SK-N-SH (cell line): ENCODE data around the gene SEZ6. TPM values are rescaled to one million over a fixed set of nuclear protein-coding genes. Genes with fewer than 3 reads are reported as not detected.

Experiments
- CTCF ChIA-PET: fragments of 300-600, 350-600 bp; formaldehyde crosslinking; extraction: SDS; loops from one replicate; lab custom pipeline; 2021; lab: Yijun Ruan, JAX
- POLR2A ChIA-PET: fragments of 350-600 bp; sonication (Branson Sonifier 250); formaldehyde crosslinking; extraction: SDS; loops from one replicate; lab custom pipeline; 2020; ENCODE audit warnings: antibody characterized with exemption, inconsistent platforms; lab: Yijun Ruan, JAX
- DNase-seq: peaks from one replicate; pipeline ENCODE4 v3.0.0; 2012
- H2AFZ ChIP-seq: fragments of 200-600 bp; sonication (generic); 2 replicates; pipeline ENCODE4 v1.8.1; 2016; ENCODE audit warnings: antibody characterized with exemption, mild to moderate bottlenecking, low read depth
- H3F3A ChIP-seq: fragments of 200-600 bp; sonication (generic); replicated peaks from 2 replicates; pipeline ENCODE3; 2016; ENCODE audit warnings: antibody characterized with exemption, mild to moderate bottlenecking; ENCODE audit not compliant: insufficient read depth
- H3K27ac ChIP-seq, 2 experiments: fragments of 200-500 bp in 1 of 2; fragments of 200-600 bp in 1 of 2; sonication (Bioruptor generic) in 1 of 2; sonication (generic), shearing (Covaris generic) in 1 of 2; 2 replicates each; pipeline versions ENCODE4 v1.5.1 to v1.6.1; 2014 to 2016; ENCODE audit warnings: low read depth in 2 of 2, inconsistent platforms in 1 of 2, low read length in 1 of 2, mild to moderate bottlenecking in 1 of 2, mixed read lengths in 1 of 2
- H3K27me3 ChIP-seq: fragments of 200-600 bp; sonication (generic), shearing (Covaris generic); 2 replicates; pipeline ENCODE4 v1.6.1; 2016; ENCODE audit warnings: mixed run types; ENCODE audit not compliant: insufficient read depth
- H3K36me3 ChIP-seq, 2 experiments: fragments of 200-500 bp in 1 of 2; fragments of 200-600 bp in 1 of 2; sonication (Bioruptor generic) in 1 of 2; sonication (generic) in 1 of 2; replicated peaks in 1 of 2; 2 replicates each; pipeline versions ENCODE3 to v1.5.1; 2014 to 2016; ENCODE audit warnings: low read length in 1 of 2, mild to moderate bottlenecking in 1 of 2; ENCODE audit not compliant: insufficient read depth in 2 of 2, control insufficient read depth in 1 of 2
- H3K4me1 ChIP-seq, 2 experiments: fragments of 200-500 bp in 1 of 2; fragments of 200-600 bp in 1 of 2; sonication (Bioruptor generic) in 1 of 2; sonication (generic), shearing (Covaris generic) in 1 of 2; 2 replicates each; pipeline versions ENCODE4 v1.5.1 to v1.6.1; 2014 to 2016; ENCODE audit warnings: low read depth in 1 of 2, low read length in 1 of 2, mixed run types in 1 of 2; ENCODE audit not compliant: insufficient read depth in 2 of 2, control insufficient read depth in 1 of 2
- H3K4me2 ChIP-seq: fragments of 200-600 bp; sonication (generic), shearing (Covaris generic); 2 replicates; pipeline ENCODE4 v1.6.1; 2017; ENCODE audit warnings: mixed run types
- H3K4me3 ChIP-seq, 2 experiments: fragments of 200-500 bp in 1 of 2; fragments of 200-600 bp in 1 of 2; sonication (Bioruptor generic) in 1 of 2; sonication (generic), shearing (Covaris generic) in 1 of 2; 2 replicates each; pipeline versions ENCODE4 v1.5.1 to v1.8.1; 2014 to 2016; ENCODE audit warnings: low read depth in 2 of 2, inconsistent platforms in 1 of 2, low read length in 1 of 2, mild to moderate bottlenecking in 1 of 2, mixed read lengths in 1 of 2, moderate library complexity in 1 of 2
- H3K79me2 ChIP-seq: fragments of 200-600 bp; sonication (generic); 2 replicates; pipeline ENCODE4 v1.8.1; 2017; ENCODE audit warnings: mild to moderate bottlenecking; ENCODE audit not compliant: insufficient read depth
- H3K9ac ChIP-seq: fragments of 200-600 bp; sonication (generic); 2 replicates; pipeline ENCODE4 v1.6.1; 2017; ENCODE audit warnings: mixed run types
- H3K9me2 ChIP-seq: fragments of 200-600 bp; sonication (generic); 2 replicates; pipeline ENCODE4 v1.6.1; 2017; ENCODE audit warnings: mixed run types
- H3K9me3 ChIP-seq: fragments of 200-600 bp; sonication (generic); 2 replicates; pipeline ENCODE4 v1.6.1; 2017; ENCODE audit warnings: mixed run types, mild to moderate bottlenecking, moderate library complexity
- H4K20me1 ChIP-seq: fragments of 200-600 bp; sonication (generic); 2 replicates; pipeline ENCODE4 v1.6.1; 2017; ENCODE audit warnings: mild to moderate bottlenecking, mixed run types; ENCODE audit not compliant: insufficient read depth
- CHD2 ChIP-seq: fragments of 150-350 bp; IDR thresholded peaks from 2 replicates; pipeline ENCODE4 v1.6.1; 2018; ENCODE audit warnings: low read length; ENCODE audit not compliant: partially characterized antibody
- FOSL2 ChIP-seq: IDR thresholded peaks from 2 replicates; pipeline ENCODE4 v1.4.0; 2012; ENCODE audit warnings: low read depth, mild to moderate bottlenecking, moderate library complexity, borderline replicate concordance
- RAD21 ChIP-seq: IDR thresholded peaks from 2 replicates; pipeline ENCODE4 v1.6.1; 2012; ENCODE audit warnings: mild to moderate bottlenecking, low read length
- SIN3A ChIP-seq: IDR thresholded peaks from 2 replicates; pipeline ENCODE4 v1.6.1; 2012; ENCODE audit warnings: low read depth, mild to moderate bottlenecking, low read length, moderate library complexity, borderline replicate concordance
- SMC3 ChIP-seq: IDR thresholded peaks from 2 replicates; pipeline ENCODE4 v1.6.1; 2012; ENCODE audit warnings: low read depth, low read length, improper control_type of control experiment
- WGBS: methylation state at CpG from one replicate; pipeline ENCODE4 v1.1.6; 2017; ENCODE audit warnings: low lambda C conversion rate; 5-methylcytosine and 5-hydroxymethylcytosine counted together
- polyA plus RNA-seq, 3 experiments: library from polyadenylated mRNA; depleted of rRNA; stranded (reverse); fragments of >200 nt; gene quantifications; 2 replicates each; pipeline ENCODE4 v1.2.3, GENCODE V29; 2012
- TF ChIP-seq, protein P1 (sequence below): fragments of 200-600 bp; sonication (generic); IDR thresholded peaks from 2 replicates; pipeline ENCODE4 v1.6.1; 2017; ENCODE audit warnings: antibody characterized with exemption, mild to moderate bottlenecking, moderate library complexity
- TF ChIP-seq, protein P2 (sequence below): IDR thresholded peaks from 2 replicates; pipeline ENCODE4 v1.6.1; 2012; ENCODE audit warnings: mild to moderate bottlenecking, low read depth, low read length, moderate library complexity

The SEZ6 gene
- polyA plus RNA-seq, 1 of the 3 experiments (the other 2 are of a cell fraction): 0.12 TPM

DNA sequence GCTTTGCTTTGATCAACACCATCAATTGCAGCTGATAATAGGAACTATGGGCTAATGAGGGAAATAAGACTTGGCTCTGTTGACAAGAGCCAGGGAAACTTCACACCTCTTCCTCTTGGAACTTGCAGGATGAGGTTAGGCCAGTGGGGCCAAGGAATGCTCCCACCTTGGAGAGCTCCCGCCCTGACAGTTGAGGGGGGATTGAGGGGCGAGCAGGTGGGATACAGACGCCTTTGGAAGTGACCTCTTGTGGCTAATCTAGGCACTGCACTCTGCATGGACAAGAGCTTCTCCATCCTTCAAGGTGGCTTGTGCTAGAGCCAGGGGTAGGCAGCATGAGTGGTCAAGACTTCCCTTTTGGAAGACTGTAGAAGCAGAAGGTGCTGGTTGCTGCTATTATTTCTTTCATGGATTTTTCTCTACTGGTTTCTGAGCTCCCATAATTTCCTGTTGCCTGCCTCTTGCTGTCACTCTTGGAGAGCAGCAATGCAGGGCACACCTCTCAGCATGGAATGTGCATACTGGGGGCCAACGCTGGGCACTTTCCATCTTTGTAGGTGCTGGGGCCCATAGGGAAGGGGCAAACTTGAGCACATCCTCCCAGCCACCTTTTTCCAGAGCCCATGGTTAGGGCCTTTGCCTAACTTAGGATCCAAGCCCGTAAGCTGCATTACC, 52.3 kb downstream of the SEZ6 start:
- Histone ChIP-seq H3K36me3 (no peaks in the 10 kb centered on the region), H3F3A (peaks cover 19% of the 10 kb centered on the region), H3K79me2 (peaks cover 25% of the 10 kb centered on the region), H2AFZ (no peak overlapping the region), H3K27ac (peak overlapping the region; percentile 62 to 85; a peak in 3 of 4 replicates), H3K4me1 (peaks cover 8 to 14% of the 10 kb centered on the region in 2 experiments), H3K4me3 (no peak overlapping the region; a peak in 1 of 4 replicates), H3K4me2 (peak overlapping the region; percentile 74)
- DNase-seq: peak; percentile 61
- POLR2A ChIA-PET: interaction anchor here (0.6 to 1.3 kb wide), 6 partner anchors 12 to 227 kb away, joined by 3 to 5 read pairs (median 4); partner anchors contain the start of gene SEZ6
- WGBS: 17% methylated on average over 5 of the region's 5 CpGs
- peak; percentile 57; the same call in 1 of the 2 replicates for TF ChIP-seq SIN3A
- TF ChIP-seq, protein P1, sequence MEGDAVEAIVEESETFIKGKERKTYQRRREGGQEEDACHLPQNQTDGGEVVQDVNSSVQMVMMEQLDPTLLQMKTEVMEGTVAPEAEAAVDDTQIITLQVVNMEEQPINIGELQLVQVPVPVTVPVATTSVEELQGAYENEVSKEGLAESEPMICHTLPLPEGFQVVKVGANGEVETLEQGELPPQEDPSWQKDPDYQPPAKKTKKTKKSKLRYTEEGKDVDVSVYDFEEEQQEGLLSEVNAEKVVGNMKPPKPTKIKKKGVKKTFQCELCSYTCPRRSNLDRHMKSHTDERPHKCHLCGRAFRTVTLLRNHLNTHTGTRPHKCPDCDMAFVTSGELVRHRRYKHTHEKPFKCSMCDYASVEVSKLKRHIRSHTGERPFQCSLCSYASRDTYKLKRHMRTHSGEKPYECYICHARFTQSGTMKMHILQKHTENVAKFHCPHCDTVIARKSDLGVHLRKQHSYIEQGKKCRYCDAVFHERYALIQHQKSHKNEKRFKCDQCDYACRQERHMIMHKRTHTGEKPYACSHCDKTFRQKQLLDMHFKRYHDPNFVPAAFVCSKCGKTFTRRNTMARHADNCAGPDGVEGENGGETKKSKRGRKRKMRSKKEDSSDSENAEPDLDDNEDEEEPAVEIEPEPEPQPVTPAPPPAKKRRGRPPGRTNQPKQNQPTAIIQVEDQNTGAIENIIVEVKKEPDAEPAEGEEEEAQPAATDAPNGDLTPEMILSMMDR: peak; percentile 81
- TF ChIP-seq RAD21: peak; percentile 33; the same call in 1 of the 2 replicates
- TF ChIP-seq FOSL2: no peak
- peak; percentile 57 for TF ChIP-seq SMC3
- TF ChIP-seq CHD2: no peak
- TF ChIP-seq, protein P2, sequence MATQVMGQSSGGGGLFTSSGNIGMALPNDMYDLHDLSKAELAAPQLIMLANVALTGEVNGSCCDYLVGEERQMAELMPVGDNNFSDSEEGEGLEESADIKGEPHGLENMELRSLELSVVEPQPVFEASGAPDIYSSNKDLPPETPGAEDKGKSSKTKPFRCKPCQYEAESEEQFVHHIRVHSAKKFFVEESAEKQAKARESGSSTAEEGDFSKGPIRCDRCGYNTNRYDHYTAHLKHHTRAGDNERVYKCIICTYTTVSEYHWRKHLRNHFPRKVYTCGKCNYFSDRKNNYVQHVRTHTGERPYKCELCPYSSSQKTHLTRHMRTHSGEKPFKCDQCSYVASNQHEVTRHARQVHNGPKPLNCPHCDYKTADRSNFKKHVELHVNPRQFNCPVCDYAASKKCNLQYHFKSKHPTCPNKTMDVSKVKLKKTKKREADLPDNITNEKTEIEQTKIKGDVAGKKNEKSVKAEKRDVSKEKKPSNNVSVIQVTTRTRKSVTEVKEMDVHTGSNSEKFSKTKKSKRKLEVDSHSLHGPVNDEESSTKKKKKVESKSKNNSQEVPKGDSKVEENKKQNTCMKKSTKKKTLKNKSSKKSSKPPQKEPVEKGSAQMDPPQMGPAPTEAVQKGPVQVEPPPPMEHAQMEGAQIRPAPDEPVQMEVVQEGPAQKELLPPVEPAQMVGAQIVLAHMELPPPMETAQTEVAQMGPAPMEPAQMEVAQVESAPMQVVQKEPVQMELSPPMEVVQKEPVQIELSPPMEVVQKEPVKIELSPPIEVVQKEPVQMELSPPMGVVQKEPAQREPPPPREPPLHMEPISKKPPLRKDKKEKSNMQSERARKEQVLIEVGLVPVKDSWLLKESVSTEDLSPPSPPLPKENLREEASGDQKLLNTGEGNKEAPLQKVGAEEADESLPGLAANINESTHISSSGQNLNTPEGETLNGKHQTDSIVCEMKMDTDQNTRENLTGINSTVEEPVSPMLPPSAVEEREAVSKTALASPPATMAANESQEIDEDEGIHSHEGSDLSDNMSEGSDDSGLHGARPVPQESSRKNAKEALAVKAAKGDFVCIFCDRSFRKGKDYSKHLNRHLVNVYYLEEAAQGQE: peak; percentile 91
- TF ChIP-seq, all 33 proteins: peak for 5
- Histone ChIP-seq H3K9me2 (no peaks in the 10 kb centered on the region), H3K27me3 (no peaks in the 10 kb centered on the region), H3K9ac (no peak overlapping the region), H4K20me1 (no peaks in the 10 kb centered on the region), H3K9me3 (no peaks in the 10 kb centered on the region)
- CTCF ChIA-PET: interaction anchor here (0.6 to 15.3 kb wide), 60 partner anchors 10 to 337 kb away, joined by 3 to 947 read pairs (median 4); partner anchors contain the start of genes DHRS13, FLOT2, MYO18A and RPL23A
